ENCODE data around the gene PPP1R15B.

The PPP1R15B gene

GRCh38 chr1:204411451-204412204, at the start of gene PPP1R15B:
PPP1R15B (minus strand) TSS chr1:204411817; CDS start chr1:204411411, 406 bp downstream.
- peak; percentile 88 for DNase-seq

GRCh38 chr1:204460346-204460745, 48.7 kb upstream of the PPP1R15B start:
- no peak for DNase-seq

- DNase-seq = no peak
Measured at GRCh38 chr1:204459706-204460105, 48.1 kb upstream of the PPP1R15B start.

GRCh38 chr1:204457666-204458065, 46.0 kb upstream of the PPP1R15B start:
- DNase-seq = no peak

GRCh38 chr1:204456826-204457442, 45.3 kb upstream of the PPP1R15B start:
- DNase-seq = no peak

- DNase-seq = no peak
Measured at GRCh38 chr1:204455831-204456145, 44.2 kb upstream of the PPP1R15B start.

GRCh38 chr1:204455063-204455830, 43.6 kb upstream of the PPP1R15B start:
- DNase-seq = no peak

GRCh38 chr1:204454476-204454875, 42.9 kb upstream of the PPP1R15B start:
- no peak for DNase-seq

GRCh38 chr1:204453141-204453772, 41.6 kb upstream of the PPP1R15B start:
- no peak for DNase-seq

- DNase-seq = no peak
Measured at GRCh38 chr1:204451352-204452124, 39.9 kb upstream of the PPP1R15B start.

GRCh38 chr1:204450461-204451257, 39.0 kb upstream of the PPP1R15B start:
- no peak for DNase-seq

- DNase-seq = no peak
Measured at GRCh38 chr1:204449678-204450280, 38.2 kb upstream of the PPP1R15B start.

GRCh38 chr1:204448991-204449677, 37.5 kb upstream of the PPP1R15B start:
- DNase-seq = no peak

GRCh38 chr1:204448344-204448964, 36.8 kb upstream of the PPP1R15B start:
- no peak for DNase-seq

GRCh38 chr1:204447736-204448135, 36.1 kb upstream of the PPP1R15B start:
- DNase-seq = no peak

GRCh38 chr1:204447190-204447589, 35.6 kb upstream of the PPP1R15B start:
- no peak for DNase-seq

- DNase-seq = peak; percentile 3
Measured at GRCh38 chr1:204446413-204447111, 34.9 kb upstream of the PPP1R15B start.

GRCh38 chr1:204445860-204446412, 34.3 kb upstream of the PPP1R15B start:
- DNase-seq = no peak

All from NCI-H748 treated with DMSO at 0.1 percent for 48 hours (cell line).